Effector memory CD4-positive, alpha-beta T cell (primary cell): Measurements from ENCODE around the gene TSHZ3.

Source experiments
- DNase-seq, 3 donors: peaks; one replicate each; pipeline ENCODE4 v3.0.0-alpha.2; 2020
- H3K27ac ChIP-seq: 2 replicates; pipeline ENCODE4 v1.7.0; 2013; ENCODE audit warnings: mild to moderate bottlenecking, low read length, moderate library complexity; ENCODE audit not compliant: insufficient read depth, poor library complexity, severe bottlenecking
- H3K27me3 ChIP-seq: replicated peaks from 2 replicates; pipeline ENCODE4 v1.7.0; 2013; ENCODE audit warnings: mild to moderate bottlenecking, low read length; ENCODE audit not compliant: insufficient read depth, control insufficient read depth, poor library complexity, severe bottlenecking
- H3K36me3 ChIP-seq: 2 replicates; pipeline ENCODE4 v1.7.0; 2013; ENCODE audit warnings: mild to moderate bottlenecking, low read length, moderate library complexity; ENCODE audit not compliant: control insufficient read depth, insufficient read depth
- H3K4me1 ChIP-seq: 2 replicates; pipeline ENCODE4 v1.7.0; 2013; ENCODE audit warnings: low read length, mild to moderate bottlenecking; ENCODE audit not compliant: control insufficient read depth, insufficient read depth, poor library complexity, severe bottlenecking
- H3K4me3 ChIP-seq: 2 replicates; pipeline ENCODE4 v1.7.0; 2013; ENCODE audit warnings: low read length, low read depth, mild to moderate bottlenecking; ENCODE audit not compliant: insufficient read depth, poor library complexity, severe bottlenecking
- H3K9me3 ChIP-seq: 2 replicates; pipeline ENCODE4 v1.7.0; 2013; ENCODE audit warnings: mild to moderate bottlenecking, low read length, moderate library complexity; ENCODE audit not compliant: control insufficient read depth

TSHZ3 gene

DNA sequence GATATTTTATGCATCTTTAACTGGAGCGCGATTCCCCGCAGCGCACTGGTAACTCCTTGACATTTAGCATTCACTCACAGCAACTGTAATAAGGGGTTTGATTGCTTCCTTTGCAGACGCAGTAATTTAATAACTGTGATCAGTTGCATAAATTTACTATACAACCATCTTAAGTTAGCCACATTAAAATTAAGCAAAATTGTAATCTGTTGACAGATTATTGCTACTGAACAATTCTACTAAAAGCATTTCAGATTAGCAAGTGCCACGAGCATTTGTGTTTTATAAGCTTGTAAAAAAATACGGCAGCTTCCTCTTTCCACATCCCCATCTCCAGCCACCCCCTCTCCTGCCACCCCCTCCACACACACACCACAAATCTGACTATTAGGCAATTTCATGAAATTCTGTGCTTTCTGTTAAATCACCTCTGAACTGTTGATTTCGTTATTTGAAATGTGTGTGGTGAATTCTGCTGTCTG, 44.4 kb downstream of the TSHZ3 start:
- DNase-seq, result no peak
- H3K4me3 ChIP-seq, result no peak overlapping the region
- no peaks in the 10 kb centered on the region for H3K36me3 ChIP-seq
- no peak overlapping the region for H3K27ac ChIP-seq
- no peaks in the 10 kb centered on the region for H3K4me1 ChIP-seq
- H3K9me3 ChIP-seq, result no peaks in the 10 kb centered on the region
- no peaks in the 10 kb centered on the region for H3K27me3 ChIP-seq

- DNase-seq, result no peak
- H3K4me3 ChIP-seq, result no peak overlapping the region
- H3K4me1 ChIP-seq, result no peaks in the 10 kb centered on the region
- H3K27me3 ChIP-seq, result no peaks in the 10 kb centered on the region
- no peak overlapping the region for H3K27ac ChIP-seq
- H3K9me3 ChIP-seq, result no peaks in the 10 kb centered on the region
- no peaks in the 10 kb centered on the region for H3K36me3 ChIP-seq
These were observed 45.9 kb downstream of the TSHZ3 start for GRCh38 chr19:31303262-31303815.

- Histone ChIP-seq H3K36me3 (no peaks in the 10 kb centered on the region), H3K4me1 (no peaks in the 10 kb centered on the region), H3K9me3 (no peaks in the 10 kb centered on the region), H3K27ac (no peak overlapping the region), H3K4me3 (no peak overlapping the region), H3K27me3 (no peaks in the 10 kb centered on the region)
- no peak for DNase-seq
These were observed 47.8 kb downstream of the TSHZ3 start for GRCh38 chr19:31301306-31301980.

GRCh38 chr19:31300422-31300821, 48.8 kb downstream of the TSHZ3 start:
- no peak overlapping the region for H3K27ac ChIP-seq
- no peaks in the 10 kb centered on the region for H3K36me3 ChIP-seq
- no peaks in the 10 kb centered on the region for H3K27me3 ChIP-seq
- H3K4me1 ChIP-seq, result no peaks in the 10 kb centered on the region
- H3K9me3 ChIP-seq, result no peaks in the 10 kb centered on the region
- no peak overlapping the region for H3K4me3 ChIP-seq
- DNase-seq, result no peak

DNA sequence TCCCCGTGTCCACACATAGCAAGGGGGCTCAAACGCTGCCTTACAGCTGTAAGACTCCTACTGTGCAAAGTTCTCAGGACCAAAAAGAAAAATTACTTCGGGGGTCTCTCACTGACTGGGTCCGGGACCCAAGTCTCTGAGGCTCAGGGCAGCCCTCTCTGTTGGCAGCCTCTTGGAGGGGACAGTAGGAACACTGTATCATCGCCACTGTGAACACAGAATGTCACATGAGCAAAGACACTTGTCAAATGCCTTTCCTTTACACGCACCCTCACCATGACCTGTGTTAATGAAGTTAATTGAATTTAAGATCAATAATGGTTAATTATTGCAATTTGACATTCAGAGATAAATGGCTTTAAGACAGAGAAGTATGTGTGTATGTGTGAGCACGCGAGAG, 49.6 kb downstream of the TSHZ3 start:
- no peaks in the 10 kb centered on the region for H3K9me3 ChIP-seq

GRCh38 chr19:31297991-31298390, 51.2 kb downstream of the TSHZ3 start:
- no peak for DNase-seq
- Histone ChIP-seq H3K27ac (no peak overlapping the region), H3K4me3 (no peak overlapping the region), H3K36me3 (no peaks in the 10 kb centered on the region), H3K27me3 (no peaks in the 10 kb centered on the region), H3K9me3 (no peaks in the 10 kb centered on the region), H3K4me1 (no peaks in the 10 kb centered on the region)

More for the DNA sequence above, 49.6 kb downstream of the TSHZ3 start:
- Histone ChIP-seq H3K27me3 (no peaks in the 10 kb centered on the region), H3K4me3 (no peak overlapping the region), H3K36me3 (no peaks in the 10 kb centered on the region), H3K27ac (no peak overlapping the region), H3K4me1 (no peaks in the 10 kb centered on the region)
- no peak for DNase-seq

DNA sequence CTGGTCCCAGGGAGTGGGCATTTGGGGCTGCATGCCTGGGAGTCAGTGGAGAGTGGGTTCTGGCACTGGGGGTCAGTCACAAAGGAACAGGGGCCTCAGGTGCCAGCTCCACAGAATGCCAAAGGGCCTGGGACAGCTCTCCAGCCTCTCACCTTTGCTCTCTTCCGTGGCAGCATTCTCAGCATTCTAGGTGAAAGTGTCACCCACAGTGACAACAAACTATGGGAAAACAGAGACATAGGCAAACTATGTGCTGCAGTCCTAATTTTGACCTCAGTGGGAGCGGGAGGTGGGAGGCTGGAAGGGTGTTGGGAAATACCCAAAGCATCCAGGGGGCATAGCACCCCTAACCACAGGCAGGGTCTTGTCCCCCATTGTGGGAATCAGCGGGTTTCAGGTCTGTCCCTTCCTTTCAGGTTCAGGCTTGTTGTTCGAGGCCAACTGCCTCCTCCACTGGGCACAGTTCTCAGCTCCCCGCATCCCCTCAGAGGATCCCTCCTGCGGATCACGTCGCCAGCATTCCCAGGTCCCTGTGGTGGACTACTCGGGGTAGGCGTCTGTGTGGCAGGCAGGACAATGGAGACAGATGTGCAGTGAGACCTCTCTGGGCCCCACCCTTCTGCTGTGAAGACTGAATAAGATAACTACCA, 52.4 kb downstream of the TSHZ3 start:
- H3K27me3 ChIP-seq, result no peaks in the 10 kb centered on the region
- H3K4me1 ChIP-seq, result no peaks in the 10 kb centered on the region
- H3K27ac ChIP-seq, result no peak overlapping the region
- H3K36me3 ChIP-seq, result no peaks in the 10 kb centered on the region
- H3K4me3 ChIP-seq, result no peak overlapping the region
- no peak for DNase-seq
- no peaks in the 10 kb centered on the region for H3K9me3 ChIP-seq

DNA sequence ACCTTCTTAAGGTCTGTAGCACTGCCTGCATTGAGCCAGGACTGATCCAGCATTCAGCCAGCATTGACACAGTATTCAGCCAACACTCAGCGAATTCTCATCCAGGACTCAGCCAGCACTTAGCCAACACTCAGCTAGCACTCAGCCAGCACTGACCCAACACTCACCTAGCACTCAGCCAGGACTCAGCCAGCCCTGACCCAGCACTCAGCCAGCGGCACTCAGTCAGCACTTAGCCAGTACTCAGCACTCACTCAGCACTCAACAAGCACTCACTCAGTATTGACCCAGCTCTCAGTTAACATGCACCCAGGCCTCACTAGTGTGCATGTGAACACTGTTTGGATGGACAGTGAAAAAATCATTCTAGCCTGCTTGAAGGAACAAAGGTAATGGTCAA, 55.0 kb downstream of the TSHZ3 start:
- Histone ChIP-seq H3K27me3 (no peaks in the 10 kb centered on the region), H3K4me1 (no peaks in the 10 kb centered on the region), H3K27ac (no peak overlapping the region), H3K36me3 (no peaks in the 10 kb centered on the region), H3K4me3 (no peak overlapping the region), H3K9me3 (no peaks in the 10 kb centered on the region)
- no peak for DNase-seq

GRCh38 chr19:31292639-31293185, 56.5 kb downstream of the TSHZ3 start:
- H3K36me3 ChIP-seq, result no peaks in the 10 kb centered on the region
- H3K4me1 ChIP-seq, result no peaks in the 10 kb centered on the region
- H3K27me3 ChIP-seq, result no peaks in the 10 kb centered on the region
- H3K9me3 ChIP-seq, result no peaks in the 10 kb centered on the region
- no peak for DNase-seq
- no peak overlapping the region for H3K27ac ChIP-seq
- H3K4me3 ChIP-seq, result no peak overlapping the region
